A673 (cell line): ENCODE results near the gene TUT7.

ENCODE experiments used
- EZH2 ChIP-seq: fragments of 200-600 bp; sonication (generic); IDR thresholded peaks from 2 replicates; pipeline ENCODE4 v1.6.1; 2017; ENCODE audit warnings: borderline replicate concordance, low read depth, mild to moderate bottlenecking, mixed read lengths, antibody characterized with exemption, low read length; ENCODE audit not compliant: poor library complexity, severe bottlenecking
- TF ChIP-seq, protein P1 (sequence below): fragments of 300-800, 200-600 bp; sonication (generic); conservative IDR thresholded peaks from 2 replicates; pipeline ENCODE4 v1.5.1; 2017; ENCODE audit warnings: low read depth, mild to moderate bottlenecking, antibody characterized with exemption, low read length, moderate library complexity, mixed read lengths

DNA sequence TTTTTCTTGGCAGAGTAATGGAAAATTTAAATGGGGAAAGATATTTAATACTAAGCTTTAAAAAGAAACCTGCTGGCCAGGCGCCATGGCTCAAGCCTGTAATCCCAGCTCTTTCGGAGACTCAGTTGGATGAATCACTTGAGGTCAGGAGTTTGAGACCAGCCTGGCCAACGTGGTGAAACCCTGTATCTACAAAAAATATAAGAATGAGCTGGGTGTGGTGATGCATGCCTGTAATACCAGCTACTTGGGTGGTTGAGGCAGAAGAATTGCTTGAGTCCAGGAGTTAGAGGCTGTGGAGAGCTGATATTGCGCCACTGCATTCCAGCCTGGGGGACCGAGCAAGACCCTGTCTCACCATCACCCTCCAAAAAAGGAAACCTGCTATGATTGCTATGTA, 32.8 kb downstream of the TUT7 start:
- no peak for TF ChIP-seq EZH2
- TF ChIP-seq, protein P1, sequence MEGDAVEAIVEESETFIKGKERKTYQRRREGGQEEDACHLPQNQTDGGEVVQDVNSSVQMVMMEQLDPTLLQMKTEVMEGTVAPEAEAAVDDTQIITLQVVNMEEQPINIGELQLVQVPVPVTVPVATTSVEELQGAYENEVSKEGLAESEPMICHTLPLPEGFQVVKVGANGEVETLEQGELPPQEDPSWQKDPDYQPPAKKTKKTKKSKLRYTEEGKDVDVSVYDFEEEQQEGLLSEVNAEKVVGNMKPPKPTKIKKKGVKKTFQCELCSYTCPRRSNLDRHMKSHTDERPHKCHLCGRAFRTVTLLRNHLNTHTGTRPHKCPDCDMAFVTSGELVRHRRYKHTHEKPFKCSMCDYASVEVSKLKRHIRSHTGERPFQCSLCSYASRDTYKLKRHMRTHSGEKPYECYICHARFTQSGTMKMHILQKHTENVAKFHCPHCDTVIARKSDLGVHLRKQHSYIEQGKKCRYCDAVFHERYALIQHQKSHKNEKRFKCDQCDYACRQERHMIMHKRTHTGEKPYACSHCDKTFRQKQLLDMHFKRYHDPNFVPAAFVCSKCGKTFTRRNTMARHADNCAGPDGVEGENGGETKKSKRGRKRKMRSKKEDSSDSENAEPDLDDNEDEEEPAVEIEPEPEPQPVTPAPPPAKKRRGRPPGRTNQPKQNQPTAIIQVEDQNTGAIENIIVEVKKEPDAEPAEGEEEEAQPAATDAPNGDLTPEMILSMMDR: no peak
